SJCRH30 (cell line): ENCODE results near the gene NGEF. TPM values are rescaled to one million over a fixed set of nuclear protein-coding genes. Genes with fewer than 3 reads are reported as not detected.

Experiments
- DNase-seq, 2 experiments: peaks; one replicate each; pipeline ENCODE4 v3.0.0-alpha.2; 2015 to 2020
- H3K27ac ChIP-seq: fragments of 250-450 bp; sonication (Bioruptor Pico); 2 replicates; pipeline ENCODE4 v1.5.1; 2020; ENCODE audit warnings: mild to moderate bottlenecking, moderate library complexity
- H3K27me3 ChIP-seq: fragments of 250-450 bp; sonication (Bioruptor Pico); 2 replicates; pipeline ENCODE4 v1.5.1; 2020; ENCODE audit warnings: mild to moderate bottlenecking, moderate library complexity
- H3K36me3 ChIP-seq: fragments of 250-450 bp; sonication (Bioruptor Pico); 2 replicates; pipeline ENCODE4 v1.5.1; 2020; ENCODE audit warnings: mild to moderate bottlenecking, moderate library complexity
- H3K4me1 ChIP-seq: fragments of 250-450 bp; sonication (Bioruptor Pico); 2 replicates; pipeline ENCODE4 v1.5.1; 2020; ENCODE audit warnings: mild to moderate bottlenecking, moderate library complexity
- H3K4me3 ChIP-seq: fragments of 250-450 bp; sonication (Bioruptor Pico); 2 replicates; pipeline ENCODE4 v1.5.1; 2020; ENCODE audit warnings: mild to moderate bottlenecking, moderate library complexity
- H3K9me3 ChIP-seq: fragments of 250-450 bp; sonication (Bioruptor Pico); replicated peaks from 2 replicates; pipeline ENCODE4 v1.5.1; 2020; ENCODE audit warnings: mild to moderate bottlenecking, moderate library complexity
- total RNA-seq: library from RNA; depleted of rRNA; stranded (reverse); fragments of >200 nt; shearing (Covaris generic); gene quantifications from 2 replicates; pipeline ENCODE4 v1.2.3, GENCODE V29; 2014

The NGEF gene
- total RNA-seq, 1 experiment from 2014 or later: not detected

- DNase-seq: no peak
- Histone ChIP-seq H3K27ac (no peak overlapping the region), H3K4me1 (no peaks in the 10 kb centered on the region), H3K9me3 (0 out of 2 replicates have a peak, but pooled peaks cover 4% of the 10 kb centered on the region), H3K4me3 (no peak overlapping the region), H3K36me3 (no peaks in the 10 kb centered on the region), H3K27me3 (no peaks in the 10 kb centered on the region)
Measured at GRCh38 chr2:232959139-232959538, 53.9 kb downstream of the NGEF start.

- no peaks in the 10 kb centered on the region for H3K36me3 ChIP-seq
- DNase-seq: no peak
- H3K27me3 ChIP-seq: no peaks in the 10 kb centered on the region
- H3K27ac ChIP-seq: no peak overlapping the region
- H3K4me1 ChIP-seq: no peaks in the 10 kb centered on the region
- H3K4me3 ChIP-seq: no peak overlapping the region
- no peaks in the 10 kb centered on the region for H3K9me3 ChIP-seq
Measured at GRCh38 chr2:232957657-232958090, 55.4 kb downstream of the NGEF start.

GRCh38 chr2:232955856-232956255, 57.2 kb downstream of the NGEF start:
- Histone ChIP-seq H3K9me3 (no peaks in the 10 kb centered on the region), H3K27ac (no peak overlapping the region), H3K36me3 (no peaks in the 10 kb centered on the region), H3K4me3 (no peak overlapping the region), H3K4me1 (no peaks in the 10 kb centered on the region; the same call in 1 of the 2 replicates), H3K27me3 (peaks cover under 1% of the 10 kb centered on the region; the same call in 1 of the 2 replicates)
- no peak for DNase-seq

- no peak for DNase-seq
- H3K36me3 ChIP-seq: no peaks in the 10 kb centered on the region
Measured at GRCh38 chr2:232954691-232955090, 58.4 kb downstream of the NGEF start.

GRCh38 chr2:232951891-232952290, 61.2 kb downstream of the NGEF start:
- Histone ChIP-seq H3K4me3 (no peak overlapping the region), H3K27ac (no peak overlapping the region), H3K9me3 (no peaks in the 10 kb centered on the region), H3K27me3 (peaks cover 5% of the 10 kb centered on the region; the same call in 1 of the 2 replicates), H3K36me3 (no peaks in the 10 kb centered on the region), H3K4me1 (peaks cover 4% of the 10 kb centered on the region; the same call in 1 of the 2 replicates)
- no peak for DNase-seq

More at GRCh38 chr2:232954691-232955090, 58.4 kb downstream of the NGEF start:
- Histone ChIP-seq H3K27ac (no peak overlapping the region), H3K4me3 (no peak overlapping the region), H3K4me1 (peaks cover 4% of the 10 kb centered on the region; the same call in 1 of the 2 replicates), H3K27me3 (peaks cover 5% of the 10 kb centered on the region; the same call in 1 of the 2 replicates), H3K9me3 (no peaks in the 10 kb centered on the region)

GRCh38 chr2:232951181-232951580, 61.9 kb downstream of the NGEF start:
- Histone ChIP-seq H3K27me3 (peaks cover 5% of the 10 kb centered on the region; the same call in 1 of the 2 replicates), H3K27ac (no peak overlapping the region)

GRCh38 chr2:232950751-232951150, 62.3 kb downstream of the NGEF start:
- H3K27ac ChIP-seq: no peak overlapping the region
- peaks cover 5% of the 10 kb centered on the region; the same call in 1 of the 2 replicates for H3K27me3 ChIP-seq
- H3K9me3 ChIP-seq: no peaks in the 10 kb centered on the region
- no peak for DNase-seq
- no peaks in the 10 kb centered on the region for H3K36me3 ChIP-seq
- H3K4me1 ChIP-seq: peaks cover 4% of the 10 kb centered on the region; the same call in 1 of the 2 replicates
- H3K4me3 ChIP-seq: no peak overlapping the region

More at GRCh38 chr2:232951181-232951580, 61.9 kb downstream of the NGEF start:
- Histone ChIP-seq H3K9me3 (no peaks in the 10 kb centered on the region), H3K4me1 (peaks cover 4% of the 10 kb centered on the region; the same call in 1 of the 2 replicates), H3K36me3 (no peaks in the 10 kb centered on the region), H3K4me3 (no peak overlapping the region)
- no peak for DNase-seq

GRCh38 chr2:232949016-232949415, 64.0 kb downstream of the NGEF start:
- no peaks in the 10 kb centered on the region for H3K36me3 ChIP-seq
- H3K4me1 ChIP-seq: peaks cover 4% of the 10 kb centered on the region; the same call in 1 of the 2 replicates
- H3K27ac ChIP-seq: no peak overlapping the region
- DNase-seq: no peak
- H3K4me3 ChIP-seq: no peak overlapping the region
- H3K9me3 ChIP-seq: no peaks in the 10 kb centered on the region
- H3K27me3 ChIP-seq: peaks cover 5% of the 10 kb centered on the region; the same call in 1 of the 2 replicates

GRCh38 chr2:232942831-232943230, 70.2 kb downstream of the NGEF start:
- Histone ChIP-seq H3K4me3 (no peak overlapping the region), H3K9me3 (no peaks in the 10 kb centered on the region), H3K36me3 (no peaks in the 10 kb centered on the region), H3K27ac (no peak overlapping the region), H3K27me3 (no peaks in the 10 kb centered on the region; the same call in 1 of the 2 replicates), H3K4me1 (no peaks in the 10 kb centered on the region)
- DNase-seq: no peak

- H3K4me3 ChIP-seq: no peak overlapping the region
- no peaks in the 10 kb centered on the region for H3K9me3 ChIP-seq
- no peaks in the 10 kb centered on the region for H3K4me1 ChIP-seq
- no peak overlapping the region for H3K27ac ChIP-seq
- H3K36me3 ChIP-seq: no peaks in the 10 kb centered on the region
- H3K27me3 ChIP-seq: no peaks in the 10 kb centered on the region; the same call in 1 of the 2 replicates
- DNase-seq: no peak
Measured at GRCh38 chr2:232941912-232942594, 71.0 kb downstream of the NGEF start.

- no peaks in the 10 kb centered on the region for H3K9me3 ChIP-seq
- H3K27ac ChIP-seq: no peak overlapping the region
- H3K36me3 ChIP-seq: no peaks in the 10 kb centered on the region
- H3K4me1 ChIP-seq: no peaks in the 10 kb centered on the region
- no peak overlapping the region for H3K4me3 ChIP-seq
- H3K27me3 ChIP-seq: no peaks in the 10 kb centered on the region; the same call in 1 of the 2 replicates
- DNase-seq: no peak
Measured at GRCh38 chr2:232941400-232941799, 71.7 kb downstream of the NGEF start.

GRCh38 chr2:232940724-232941123, 72.3 kb downstream of the NGEF start:
- no peak overlapping the region for H3K4me3 ChIP-seq
- no peak for DNase-seq
- H3K27ac ChIP-seq: no peak overlapping the region
- no peaks in the 10 kb centered on the region for H3K9me3 ChIP-seq
- H3K27me3 ChIP-seq: no peaks in the 10 kb centered on the region; the same call in 1 of the 2 replicates
- no peaks in the 10 kb centered on the region for H3K36me3 ChIP-seq
- H3K4me1 ChIP-seq: no peaks in the 10 kb centered on the region

- Histone ChIP-seq H3K27me3 (no peaks in the 10 kb centered on the region; the same call in 1 of the 2 replicates), H3K27ac (no peak overlapping the region), H3K4me3 (no peak overlapping the region), H3K4me1 (no peaks in the 10 kb centered on the region), H3K9me3 (no peaks in the 10 kb centered on the region), H3K36me3 (no peaks in the 10 kb centered on the region)
- DNase-seq: peak in 1 of 2 experiments; percentile 31
Measured at GRCh38 chr2:232937278-232937906, 75.7 kb downstream of the NGEF start.

GRCh38 chr2:232931636-232932035, 81.4 kb downstream of the NGEF start:
- Histone ChIP-seq H3K27ac (no peak overlapping the region), H3K36me3 (no peaks in the 10 kb centered on the region), H3K4me1 (no peaks in the 10 kb centered on the region), H3K9me3 (no peaks in the 10 kb centered on the region), H3K4me3 (no peak overlapping the region), H3K27me3 (no peaks in the 10 kb centered on the region)
- DNase-seq: no peak

GRCh38 chr2:232930059-232930400, 83.0 kb downstream of the NGEF start:
- no peak for DNase-seq
- H3K27me3 ChIP-seq: no peaks in the 10 kb centered on the region

More at GRCh38 chr2:232930059-232930400, 83.0 kb downstream of the NGEF start:
- Histone ChIP-seq H3K4me3 (no peak overlapping the region), H3K27ac (no peak overlapping the region), H3K4me1 (peaks cover under 1% of the 10 kb centered on the region; the same call in 1 of the 2 replicates), H3K9me3 (no peaks in the 10 kb centered on the region), H3K36me3 (no peaks in the 10 kb centered on the region)
